ENCODE measurements around the gene PTPRN2.
"Not testable (repeated sequence)": the region's sequence is repeated elsewhere in the genome, so short reads cannot be mapped to it uniquely, and the experiment has no call there.

Gene PTPRN2

DNA sequence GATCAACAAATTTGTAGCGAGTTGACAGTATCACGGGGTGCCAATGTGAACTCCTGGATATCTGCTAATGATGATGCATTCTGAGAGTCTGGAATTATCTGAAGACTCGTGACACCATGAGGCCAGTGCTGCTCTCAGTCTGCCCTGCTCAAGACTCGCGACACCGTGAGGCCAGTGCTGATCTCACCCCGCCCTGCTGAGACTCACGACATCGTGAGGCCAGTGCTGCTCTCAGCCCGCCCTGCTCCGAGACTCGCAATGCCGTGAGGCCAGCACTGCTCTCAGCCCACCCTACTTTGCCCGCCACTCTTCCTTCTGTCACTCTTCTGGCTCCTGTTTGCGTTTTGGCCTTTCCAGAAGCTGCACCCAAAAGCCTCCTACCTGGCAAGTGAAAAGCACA, 411.8 kb downstream of the PTPRN2 start:
- DNase-seq (ENCODE audit: low read depth in 2 of 2), result no peak

DNA sequence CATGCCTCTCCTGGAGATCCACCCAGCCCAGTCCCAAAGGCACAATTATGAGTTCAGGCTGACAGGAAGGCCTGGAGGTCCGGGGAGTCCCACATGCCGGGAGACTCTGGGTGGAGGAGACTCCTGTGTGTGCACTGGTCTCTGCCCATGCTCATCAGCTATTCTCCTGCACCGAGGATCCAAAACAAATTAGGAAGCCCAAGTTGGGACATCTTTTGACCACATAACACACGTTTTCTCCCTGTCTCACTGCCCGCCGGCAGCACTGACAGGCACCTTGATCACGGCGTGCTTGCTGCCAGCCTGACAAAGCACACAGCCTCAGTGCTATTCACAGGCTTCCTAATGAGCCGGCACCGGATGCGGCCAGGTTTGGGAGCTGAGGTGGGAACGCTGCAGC, 412.7 kb downstream of the PTPRN2 start:
- DNase-seq (ENCODE audit: low read depth in 2 of 2), result no peak

DNA sequence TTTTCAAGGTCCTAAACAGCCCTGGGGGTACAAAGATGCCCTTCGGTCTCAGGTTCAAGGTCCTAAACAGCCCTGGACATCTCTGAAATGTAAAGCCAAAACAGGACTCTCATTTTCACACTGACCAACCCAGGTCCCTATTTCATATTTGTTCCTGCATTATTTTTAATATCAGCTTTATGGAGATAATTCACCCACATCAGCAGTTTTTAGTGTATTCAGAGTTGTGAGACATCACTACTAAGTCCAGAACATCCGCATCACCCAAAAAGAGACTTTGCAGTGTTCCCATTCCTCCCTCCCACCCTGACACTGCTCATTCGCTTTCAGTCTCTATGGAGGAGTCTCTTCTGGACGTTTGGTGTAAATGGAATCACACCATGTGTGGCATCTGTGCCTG, 420.2 kb downstream of the PTPRN2 start:
- no peak for DNase-seq (ENCODE audit: low read depth in 2 of 2)

DNA sequence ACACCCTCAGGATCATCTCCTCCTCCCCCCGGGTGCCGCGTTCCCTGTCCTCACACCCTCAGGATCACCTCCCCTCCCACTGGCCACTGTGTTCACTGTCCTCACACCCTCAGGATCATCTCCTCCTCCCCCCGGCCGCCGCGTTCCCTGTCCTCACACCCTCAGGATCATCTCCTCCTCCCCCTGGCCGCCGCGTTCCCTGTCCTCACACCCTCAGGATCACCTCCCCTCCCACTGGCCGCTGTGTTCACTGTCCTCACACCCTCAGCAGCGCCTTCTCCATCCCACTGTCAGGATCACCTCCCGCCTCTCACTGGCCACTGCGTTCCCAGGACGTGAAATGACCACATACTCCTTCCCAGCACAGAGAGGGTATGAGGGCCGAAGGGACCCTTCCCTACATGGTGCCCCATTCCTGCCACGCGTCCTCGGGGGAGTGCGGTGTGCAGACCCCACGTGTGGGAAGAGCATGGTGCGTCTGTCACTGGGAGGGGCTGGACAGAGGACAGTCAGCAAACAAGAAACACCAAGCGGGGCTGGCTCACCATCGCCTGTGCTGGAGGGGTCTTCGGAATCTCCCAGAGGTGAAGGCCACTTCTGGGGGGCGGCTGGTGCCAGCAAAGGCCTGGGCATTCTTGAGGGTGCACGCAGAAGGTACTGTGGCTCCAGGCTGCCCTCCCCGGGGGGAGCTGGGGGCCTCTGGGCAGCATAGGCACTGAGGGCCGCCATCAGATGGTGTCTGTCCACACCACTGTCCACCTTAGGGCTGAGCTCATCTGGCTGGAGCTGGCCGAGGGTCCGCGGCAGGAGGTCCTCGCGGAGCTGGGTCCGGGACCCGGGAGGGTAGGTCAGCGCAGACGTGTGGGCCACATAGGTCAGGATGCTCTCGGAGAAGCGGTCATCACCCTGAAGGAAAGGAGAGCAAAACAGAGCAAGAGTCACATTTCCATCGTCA, 421.0 kb downstream of the PTPRN2 start:
- no peak for DNase-seq (ENCODE audit: low read depth in 2 of 2)

DNA sequence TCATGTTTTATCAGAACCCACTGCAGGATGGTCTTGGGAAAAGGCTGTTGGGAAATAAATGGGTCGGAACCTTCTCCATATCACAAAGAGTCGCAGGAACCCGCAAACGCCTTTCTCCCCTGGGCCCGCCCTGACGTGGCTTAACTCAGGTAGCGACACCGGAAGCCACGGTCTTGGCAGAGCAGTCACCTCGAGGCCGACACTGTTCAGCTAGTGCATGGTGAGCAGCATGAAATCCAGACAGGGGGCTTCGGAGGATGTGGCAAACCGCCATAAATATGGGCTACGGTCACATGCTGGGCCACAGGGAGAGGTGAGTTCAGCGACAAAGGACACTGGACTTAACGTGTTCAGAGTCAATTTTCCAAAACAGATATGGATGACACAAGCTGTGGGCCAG, 421.9 kb downstream of the PTPRN2 start:
- no peak for DNase-seq (ENCODE audit: low read depth in 2 of 2)

DNA sequence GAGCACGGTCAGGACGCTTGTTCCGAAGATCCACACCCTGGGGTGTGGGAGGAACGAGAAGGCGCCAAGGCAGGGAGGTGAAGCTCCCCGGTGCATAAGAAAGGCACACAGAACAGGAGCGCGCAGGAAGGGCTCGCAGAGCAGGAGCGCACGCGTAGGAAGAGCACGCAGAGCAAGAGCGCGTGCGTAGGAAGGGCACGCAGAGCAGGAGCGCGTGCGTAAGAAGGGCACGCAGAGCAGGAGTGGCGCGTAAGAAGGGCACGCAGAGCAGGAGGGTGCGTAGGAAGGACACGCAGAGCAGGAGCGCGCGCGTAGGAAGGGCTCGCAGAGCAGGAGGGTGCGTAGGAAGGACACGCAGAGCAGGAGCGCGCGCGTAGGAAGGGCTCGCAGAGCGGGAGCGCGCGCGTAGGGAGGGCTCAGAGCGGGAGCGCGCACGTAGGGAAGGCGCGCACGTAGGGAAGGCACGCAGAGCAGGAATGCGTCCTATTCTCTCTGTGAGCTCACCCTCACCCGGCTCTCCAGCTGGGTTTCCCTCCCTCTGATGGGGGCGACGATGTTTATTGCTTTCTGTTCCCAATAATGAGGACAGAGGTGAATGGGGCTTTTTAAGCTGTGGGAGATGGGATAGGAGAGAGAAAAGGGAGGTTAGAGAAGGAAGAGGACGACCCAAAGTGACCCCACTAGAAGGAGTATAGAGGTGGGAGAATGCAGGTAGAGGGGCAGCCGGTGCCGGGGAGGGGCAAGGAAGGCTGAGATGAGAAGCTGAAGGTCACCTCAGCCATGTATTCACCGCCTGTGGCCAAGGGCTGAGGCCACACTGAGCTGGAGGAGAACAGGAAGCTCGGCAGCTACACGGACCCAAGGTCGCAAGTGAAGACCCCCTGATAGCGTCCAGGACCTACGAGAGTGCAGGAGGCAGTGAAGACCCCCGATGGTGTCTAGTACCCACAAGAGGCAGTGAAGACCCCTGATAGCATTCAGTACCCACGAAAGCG, 423.2 kb downstream of the PTPRN2 start:
- DNase-seq (ENCODE audit: low read depth in 2 of 2), result no peak

DNA sequence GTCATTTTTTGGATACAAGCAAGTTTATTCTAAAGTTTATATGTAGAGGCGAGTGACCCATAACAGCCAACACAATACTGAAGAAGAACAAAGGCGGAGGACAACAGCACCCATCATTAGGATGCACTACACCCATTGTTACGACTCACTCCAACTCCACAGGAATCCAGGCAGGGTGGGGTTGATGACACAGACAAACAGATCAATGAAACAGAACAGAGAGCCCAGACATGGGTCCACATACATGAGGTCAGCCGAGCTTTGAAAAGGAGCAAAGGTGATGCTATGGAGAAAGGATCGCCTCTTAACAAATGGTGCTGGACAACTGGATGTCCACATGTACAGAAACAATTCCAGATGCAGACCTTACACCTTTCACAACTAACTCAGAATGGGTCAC, 426.4 kb downstream of the PTPRN2 start:
- no peak for DNase-seq (ENCODE audit: low read depth in 2 of 2)

DNA sequence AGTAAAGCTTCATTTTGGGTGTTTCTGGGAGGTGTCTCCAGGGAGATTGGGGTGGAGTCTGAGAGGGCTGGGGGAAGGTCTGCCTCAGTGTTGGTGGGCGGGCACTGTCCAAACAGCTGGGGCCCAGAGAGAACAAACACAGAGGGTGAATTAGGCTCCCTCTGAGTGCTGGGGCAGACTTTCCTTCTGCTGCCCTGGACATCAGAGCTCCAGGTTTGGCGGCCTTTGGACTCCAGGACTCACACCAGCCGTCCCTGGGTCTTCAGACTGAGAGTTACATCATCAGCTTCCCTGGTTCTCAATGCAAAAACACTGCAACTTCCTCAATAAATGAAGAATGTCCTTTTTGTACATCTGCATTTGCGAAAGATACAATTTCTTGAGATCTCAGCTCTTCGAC, 427.4 kb downstream of the PTPRN2 start:
- no peak for DNase-seq (ENCODE audit: low read depth in 2 of 2)

DNA sequence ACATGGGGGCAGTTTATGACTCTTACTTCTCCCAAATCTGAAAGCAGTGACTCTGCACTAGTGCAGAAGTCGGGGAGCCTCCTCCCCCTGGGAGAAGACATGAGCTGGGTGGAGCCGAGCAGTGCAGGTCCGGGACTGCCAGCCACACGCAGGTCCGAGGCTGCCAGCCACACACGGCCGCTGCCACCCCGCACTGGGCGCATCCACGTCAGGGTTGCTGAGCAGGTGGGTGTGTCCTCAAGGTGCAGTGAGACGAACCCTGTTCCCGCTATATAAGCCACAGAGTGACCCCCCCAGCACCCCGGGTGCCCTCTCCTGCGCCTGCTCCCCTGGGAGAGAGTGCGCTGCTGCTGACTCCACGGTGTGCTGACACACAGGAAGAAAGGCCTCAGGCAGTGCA, 430.2 kb downstream of the PTPRN2 start:
- no peak for DNase-seq (ENCODE audit: low read depth in 2 of 2)

DNA sequence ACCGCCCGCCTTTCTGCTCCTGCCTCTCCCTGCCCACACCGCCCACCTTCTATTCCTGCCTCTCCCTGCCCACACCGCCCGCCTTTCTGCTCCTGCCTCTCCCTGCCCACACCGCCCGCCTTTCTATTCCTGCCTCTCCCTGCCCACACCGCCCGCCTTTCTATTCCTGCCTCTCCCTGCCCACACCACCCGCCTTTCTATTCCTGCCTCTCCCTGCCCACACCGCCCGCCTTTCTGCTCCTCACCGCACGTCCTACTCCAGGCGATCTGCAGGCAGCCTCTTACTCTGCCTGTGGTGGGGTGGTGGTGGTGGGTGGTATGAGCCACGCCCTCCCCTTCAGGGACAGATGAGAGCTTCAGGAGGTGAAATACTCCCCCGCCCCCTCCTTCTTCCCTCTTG, 436.4 kb downstream of the PTPRN2 start:
- DNase-seq (ENCODE audit: low read depth in 2 of 2), result not testable (repeated sequence)

DNA sequence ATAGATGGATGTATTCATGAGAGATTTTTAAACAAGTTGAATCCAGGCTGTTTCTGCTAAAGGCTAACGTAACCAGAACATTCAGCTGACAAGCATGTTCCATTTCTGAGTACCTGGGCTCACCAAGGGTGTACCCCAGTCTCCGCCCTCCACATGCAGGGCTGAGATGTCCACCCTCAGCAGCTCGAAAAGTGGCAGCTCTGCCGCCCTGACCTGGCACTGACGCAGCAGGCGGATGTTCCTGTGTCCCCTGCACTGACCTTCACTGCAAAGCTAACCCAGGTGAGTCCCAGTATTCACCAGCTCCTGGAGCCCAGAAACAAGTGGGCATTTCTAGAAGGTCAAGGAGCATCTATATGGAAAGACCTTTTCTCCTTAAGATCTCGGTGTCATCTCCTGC, 437.4 kb downstream of the PTPRN2 start:
- no peak for DNase-seq (ENCODE audit: low read depth in 2 of 2)

DNA sequence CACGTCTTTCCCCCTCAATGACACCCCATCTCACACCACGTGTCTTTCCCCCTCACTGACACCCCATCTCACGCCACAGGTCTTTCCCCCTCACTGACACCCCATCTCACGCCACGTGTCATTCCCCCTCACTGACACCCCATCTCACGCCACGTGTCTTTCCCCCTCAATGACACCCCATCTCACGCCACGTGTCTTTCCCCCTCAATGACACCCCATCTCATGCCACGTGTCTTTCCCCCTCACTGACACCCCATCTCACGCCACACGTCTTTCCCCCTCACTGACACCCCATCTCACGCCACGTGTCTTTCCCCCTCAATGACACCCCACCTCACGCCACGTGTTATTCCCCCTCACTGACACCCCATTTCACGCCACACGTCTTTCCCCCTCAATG, 440.2 kb downstream of the PTPRN2 start:
- DNase-seq (ENCODE audit: low read depth in 2 of 2), result not testable (repeated sequence)

DNA sequence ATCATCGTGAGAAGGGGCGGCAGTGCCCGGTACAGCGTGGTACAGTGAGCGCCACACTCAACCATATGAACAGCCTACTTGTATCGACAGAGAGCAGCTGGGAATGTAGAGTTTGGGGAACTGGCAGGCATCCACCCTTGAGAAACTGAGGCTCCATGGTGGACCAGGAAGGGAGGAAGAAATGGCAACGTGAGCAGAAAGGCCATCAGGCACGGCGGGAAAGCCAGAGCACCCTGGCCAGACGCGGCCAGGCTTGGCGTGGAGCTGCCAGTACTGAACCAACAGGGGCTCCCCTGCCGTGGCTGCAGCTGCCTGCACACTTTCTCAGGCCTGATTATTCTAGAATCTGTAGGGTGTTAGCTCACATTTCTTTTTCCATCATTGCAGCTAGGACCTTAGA, 442.3 kb downstream of the PTPRN2 start:
- DNase-seq (ENCODE audit: low read depth in 2 of 2), result no peak

DNA sequence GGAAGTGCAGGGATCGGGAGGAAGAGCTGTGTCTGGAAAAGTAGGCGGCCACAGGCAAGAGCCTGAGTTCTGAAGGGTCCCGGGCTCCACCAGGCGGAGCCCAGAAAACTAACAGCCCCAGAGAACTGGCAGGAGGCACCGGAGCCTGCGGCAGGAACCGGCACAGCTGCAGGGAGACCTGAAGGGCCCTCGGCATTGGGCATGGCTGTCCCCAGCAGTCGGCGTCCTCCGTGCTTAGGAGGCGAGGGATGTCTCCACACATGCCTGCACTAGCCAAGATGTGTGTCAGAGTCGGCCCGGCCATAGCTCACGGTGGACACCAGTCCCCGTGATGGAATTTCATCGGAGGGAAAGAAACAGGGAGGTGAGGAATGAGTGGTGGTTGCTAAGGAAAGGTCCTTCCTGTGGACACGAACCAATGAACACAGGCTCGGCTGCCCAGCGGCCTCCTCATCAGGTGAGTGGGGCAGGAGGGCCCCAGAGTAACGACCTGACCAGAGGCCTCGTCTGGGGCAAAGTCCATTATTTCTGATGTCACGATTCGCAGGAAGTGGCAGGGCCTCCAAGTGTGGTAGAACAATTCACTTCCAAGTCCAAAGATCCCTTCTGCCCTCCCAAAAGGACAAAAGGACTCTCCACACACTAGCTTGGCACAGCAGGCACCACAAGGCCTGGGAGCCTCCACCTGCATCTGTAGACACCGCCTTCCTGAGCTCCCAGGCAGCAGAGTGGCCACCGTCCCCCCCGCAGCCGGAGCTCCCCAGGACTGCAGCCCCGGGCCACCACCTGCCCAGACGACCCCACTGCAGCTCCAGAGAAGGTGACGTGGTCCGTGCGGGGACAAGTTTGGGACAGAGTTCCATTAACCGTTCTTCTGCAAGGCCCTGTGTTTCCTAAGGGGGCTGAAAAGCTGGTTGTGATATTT, 444.2 kb downstream of the PTPRN2 start:
- no peak for DNase-seq (ENCODE audit: low read depth in 2 of 2)

DNA sequence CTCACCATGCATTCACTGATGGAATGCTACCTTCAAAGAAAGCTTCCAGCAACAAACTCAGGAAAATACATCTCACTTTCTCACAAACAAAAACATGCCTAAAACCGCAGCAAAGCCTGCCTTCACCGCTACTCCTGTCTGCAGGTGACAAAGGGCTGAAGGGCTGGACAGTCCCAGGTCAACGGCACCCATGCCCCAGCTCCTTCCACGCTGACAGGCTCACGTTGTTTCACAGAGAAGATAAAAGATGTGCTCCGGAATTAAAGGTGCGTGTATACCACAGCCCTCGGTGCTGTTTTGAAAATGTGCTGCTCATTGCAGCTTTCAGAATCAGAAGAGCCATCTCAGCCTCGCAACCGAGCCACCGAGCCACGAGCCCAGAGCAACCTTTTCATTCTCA, 445.0 kb downstream of the PTPRN2 start:
- DNase-seq (ENCODE audit: low read depth in 2 of 2), result no peak

DNA sequence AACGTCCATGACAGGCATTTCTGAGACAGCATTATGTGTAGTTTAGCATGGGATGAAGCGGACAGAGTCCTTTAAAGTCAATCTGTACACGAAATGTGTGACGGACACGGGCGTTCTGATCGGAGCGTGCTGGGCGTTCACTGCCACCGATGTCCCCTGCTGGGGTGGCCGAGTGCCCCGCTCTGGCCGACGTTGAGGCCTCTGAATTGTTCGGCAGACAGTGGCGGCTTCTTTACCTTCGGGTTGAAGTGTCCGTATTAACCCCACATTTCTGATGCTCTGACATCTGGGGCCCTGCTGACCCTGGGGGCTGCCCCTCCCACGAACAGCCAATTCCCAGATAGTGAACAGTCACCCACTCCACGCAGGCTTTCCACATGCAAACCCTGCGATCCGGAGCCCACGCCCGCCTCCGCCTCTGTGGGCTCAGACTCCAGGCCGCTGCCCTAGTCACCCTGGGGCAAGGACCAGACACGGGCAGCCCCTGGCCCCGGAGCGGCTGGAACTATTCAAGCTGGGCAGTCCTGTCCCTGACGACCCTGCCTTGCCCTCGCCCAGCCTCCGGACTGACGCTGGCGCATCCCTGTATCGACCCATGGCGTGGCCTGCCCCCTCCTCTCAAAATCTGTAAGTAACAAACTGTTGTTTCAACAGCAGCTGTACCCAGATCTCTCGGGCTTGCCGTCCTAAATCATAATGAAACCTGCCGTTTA, 445.7 kb downstream of the PTPRN2 start:
- no peak for DNase-seq (ENCODE audit: low read depth in 2 of 2)

DNA sequence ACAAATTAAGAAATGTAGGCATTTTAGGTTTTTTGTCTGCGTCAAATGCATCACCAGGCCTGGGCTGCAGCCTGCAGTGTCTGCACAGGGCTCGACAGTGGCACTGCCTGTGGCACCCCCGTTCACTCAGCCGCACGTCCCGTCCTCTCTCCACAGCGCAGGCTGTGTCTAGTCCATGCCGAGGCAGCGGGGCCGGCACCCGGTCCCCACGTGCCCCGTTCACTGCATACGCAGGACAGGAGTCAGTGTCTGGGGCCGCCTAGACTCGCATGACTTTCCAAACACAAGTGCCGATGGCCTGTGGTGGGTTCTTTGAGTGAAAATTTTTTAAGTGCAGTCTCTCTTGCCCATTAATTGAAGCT, 446.4 kb downstream of the PTPRN2 start:
- no peak for DNase-seq (ENCODE audit: low read depth in 2 of 2)

DNA sequence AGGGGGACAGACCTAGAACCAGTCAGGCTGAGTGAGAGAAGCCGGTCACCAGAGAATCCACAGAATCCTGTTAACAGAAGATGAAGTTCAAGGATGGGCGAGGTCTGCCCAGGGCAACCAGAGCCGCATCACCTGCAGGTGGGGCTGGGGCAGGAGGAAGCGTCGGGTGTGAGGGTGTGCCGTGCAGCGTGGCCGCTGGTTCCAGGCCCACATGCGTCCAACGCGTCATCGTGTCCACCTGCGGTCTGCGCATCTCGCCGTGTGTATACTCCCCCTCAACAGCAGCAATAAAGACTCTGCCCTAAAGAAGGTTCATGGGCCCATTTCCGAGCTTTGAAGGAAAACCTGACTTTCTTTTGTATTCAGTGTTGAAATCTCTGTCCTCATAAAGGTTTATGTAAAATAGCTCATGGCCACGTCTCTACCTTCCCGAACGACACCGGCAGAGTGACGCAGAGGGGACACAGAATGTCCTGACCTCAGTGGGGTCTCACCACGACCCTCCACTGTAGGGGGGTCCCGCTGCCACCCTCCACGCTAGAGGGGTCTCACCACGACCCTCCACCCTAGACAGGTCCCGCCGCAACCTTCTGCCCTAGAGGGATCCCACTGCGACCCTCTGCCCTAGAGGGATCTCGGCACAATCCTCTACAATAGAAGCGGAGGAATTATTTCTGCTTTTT, 446.9 kb downstream of the PTPRN2 start:
- no peak for DNase-seq (ENCODE audit: low read depth in 2 of 2)

DNA sequence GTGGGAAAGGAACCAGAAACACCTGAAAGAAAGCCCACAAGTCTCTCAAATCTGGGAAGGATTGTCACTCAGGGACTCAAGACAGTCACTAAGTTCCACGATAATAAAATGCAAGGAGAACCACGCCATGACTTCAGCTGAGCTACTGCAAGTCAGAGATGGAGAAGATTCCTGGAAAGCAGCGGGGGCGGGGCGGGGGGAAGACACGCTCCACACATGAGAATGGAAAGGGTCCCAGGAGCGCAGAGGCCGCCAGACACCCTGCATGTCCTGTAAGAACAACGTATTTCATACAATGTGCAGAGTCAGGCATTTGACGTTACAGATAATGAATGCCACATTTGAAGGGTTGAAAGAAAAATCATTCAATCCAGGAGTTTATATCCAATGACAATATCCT, 448.1 kb downstream of the PTPRN2 start:
- DNase-seq (ENCODE audit: low read depth in 2 of 2), result no peak

DNA sequence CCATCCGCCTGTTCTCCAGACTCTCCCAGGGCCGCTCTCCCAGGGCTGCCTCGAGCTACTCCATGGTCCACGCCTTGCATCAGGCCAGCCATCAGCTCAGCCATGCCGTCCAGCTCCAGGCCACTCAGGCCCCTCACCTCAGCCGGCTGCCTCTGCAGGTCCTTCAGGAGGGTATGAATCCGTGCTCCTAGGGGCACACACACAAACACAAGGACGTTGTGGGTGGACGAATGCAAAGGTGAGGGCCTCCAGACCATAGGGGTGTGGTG, 449.4 kb downstream of the PTPRN2 start:
- DNase-seq (ENCODE audit: low read depth in 2 of 2), result no peak

Data from stimulated activated CD8-positive, alpha-beta memory T cell treated with anti-CD3 and anti-CD28 coated beads, Interleukin-15, amount 100 ng/mL, for 48 hours (primary cell).